UCSD-AML1 (cell line): Measurements from ENCODE around the gene GTSE1.

ENCODE experiments used
- DNase-seq: peaks from one replicate; lab custom pipeline; 2025; ENCODE audit not compliant: unreplicated experiment; lab: John Stamatoyannopoulos, UW

Gene GTSE1

DNA sequence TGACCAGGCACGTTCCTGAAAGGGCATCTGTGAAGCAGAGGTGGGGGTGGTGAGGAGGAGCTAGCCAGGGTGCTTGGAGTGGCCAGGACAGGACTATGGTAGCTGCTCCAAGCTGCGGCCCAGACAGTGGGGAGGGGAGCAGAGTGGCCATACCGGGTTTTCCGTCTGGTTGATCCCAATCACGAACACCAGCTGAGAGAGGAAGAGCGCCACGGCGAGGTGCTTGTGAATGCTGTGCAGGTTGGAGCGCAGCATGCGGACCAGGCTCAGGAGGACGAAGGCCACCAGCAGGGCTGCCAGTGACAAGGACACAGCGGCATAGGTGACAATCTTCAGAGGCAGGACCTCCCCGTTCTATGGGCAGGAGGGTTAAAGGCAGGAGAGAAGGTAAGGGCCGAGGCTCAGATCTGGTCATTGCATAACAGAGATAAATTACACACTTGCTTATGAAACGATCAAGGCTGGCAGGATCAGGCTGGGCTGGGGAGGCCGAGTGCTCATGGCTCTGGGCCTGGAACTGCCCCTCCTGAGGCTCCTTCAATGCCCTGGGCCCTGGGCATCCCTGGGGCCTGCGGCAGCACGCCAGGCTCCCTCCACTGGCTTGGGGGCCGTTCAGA is 80.3 kb downstream of the GTSE1 start:
- no peak for DNase-seq

DNA sequence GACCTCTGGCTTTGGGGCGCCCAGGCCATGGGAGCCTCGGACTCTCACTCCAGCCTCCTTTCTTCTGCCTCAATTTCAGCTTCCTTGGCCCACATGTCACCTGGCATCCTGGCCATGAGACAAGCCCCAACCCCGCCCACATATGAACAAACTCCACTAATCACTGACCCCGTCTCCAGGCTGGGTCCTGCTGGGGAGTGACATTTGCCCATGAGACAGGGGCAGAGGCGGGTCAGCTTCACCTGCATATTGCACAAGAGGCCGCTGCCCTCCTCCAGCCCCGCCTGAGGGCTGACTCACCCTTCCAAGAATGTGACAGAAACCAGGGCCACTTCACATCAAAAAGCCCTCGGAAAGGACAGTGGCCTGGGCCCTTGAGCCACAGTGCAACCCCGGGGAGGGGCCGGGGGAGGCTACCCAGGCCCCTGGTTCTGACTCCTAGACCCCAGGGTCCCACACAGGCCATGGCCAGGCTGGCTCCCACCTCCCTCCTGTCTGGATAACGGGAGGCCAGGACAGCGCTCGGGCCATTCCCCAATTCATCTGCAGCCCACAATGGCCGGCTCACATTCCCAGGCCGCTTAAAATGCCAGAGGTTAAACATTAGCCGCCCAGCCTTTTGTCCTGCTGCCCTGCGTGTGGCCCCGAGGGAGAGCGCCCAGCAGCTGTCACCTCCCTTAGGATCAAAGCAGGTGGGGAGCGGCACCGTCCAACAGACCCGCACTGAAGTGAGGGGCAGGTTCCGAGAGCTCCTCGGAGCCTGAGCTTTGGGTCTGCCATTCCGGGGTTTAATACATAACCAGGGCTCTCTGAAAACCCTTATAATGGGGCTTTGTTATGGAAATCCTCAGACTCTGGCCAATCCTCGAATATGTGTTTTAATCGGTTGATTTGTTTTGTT is 81.1 kb downstream of the GTSE1 start:
- DNase-seq = no peak

DNA sequence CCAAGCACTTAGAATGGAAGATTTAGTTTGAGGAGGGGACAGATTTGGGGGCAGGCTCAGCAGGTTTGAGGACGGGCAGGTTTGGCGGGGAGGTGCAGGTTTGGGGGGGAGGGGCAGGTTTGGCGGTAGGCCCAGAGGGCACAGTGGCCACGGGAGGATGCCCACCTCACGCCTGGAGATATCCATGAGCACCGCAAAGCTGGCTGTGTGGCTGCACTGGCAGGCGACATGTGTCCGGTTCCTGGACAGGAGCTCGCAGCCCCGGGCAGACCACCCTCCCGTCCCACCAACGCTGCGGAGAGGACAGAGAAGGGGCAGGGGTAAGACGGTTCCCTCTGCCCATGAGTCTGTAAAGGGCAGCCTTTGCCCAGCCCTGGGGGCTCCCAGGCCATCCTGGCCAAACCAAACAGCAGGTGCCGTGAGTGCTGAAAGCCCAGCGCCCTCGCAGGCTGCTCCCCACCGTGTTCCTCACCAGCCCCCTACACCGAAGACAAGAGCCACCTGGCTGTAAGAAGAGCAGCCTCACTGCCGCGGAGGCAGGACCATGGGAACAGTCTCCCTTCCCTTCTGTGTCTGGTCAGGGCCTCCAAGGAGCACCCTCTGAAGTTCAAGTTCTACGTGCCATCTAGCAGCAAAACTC is 81.9 kb downstream of the GTSE1 start:
- DNase-seq = no peak

DNA sequence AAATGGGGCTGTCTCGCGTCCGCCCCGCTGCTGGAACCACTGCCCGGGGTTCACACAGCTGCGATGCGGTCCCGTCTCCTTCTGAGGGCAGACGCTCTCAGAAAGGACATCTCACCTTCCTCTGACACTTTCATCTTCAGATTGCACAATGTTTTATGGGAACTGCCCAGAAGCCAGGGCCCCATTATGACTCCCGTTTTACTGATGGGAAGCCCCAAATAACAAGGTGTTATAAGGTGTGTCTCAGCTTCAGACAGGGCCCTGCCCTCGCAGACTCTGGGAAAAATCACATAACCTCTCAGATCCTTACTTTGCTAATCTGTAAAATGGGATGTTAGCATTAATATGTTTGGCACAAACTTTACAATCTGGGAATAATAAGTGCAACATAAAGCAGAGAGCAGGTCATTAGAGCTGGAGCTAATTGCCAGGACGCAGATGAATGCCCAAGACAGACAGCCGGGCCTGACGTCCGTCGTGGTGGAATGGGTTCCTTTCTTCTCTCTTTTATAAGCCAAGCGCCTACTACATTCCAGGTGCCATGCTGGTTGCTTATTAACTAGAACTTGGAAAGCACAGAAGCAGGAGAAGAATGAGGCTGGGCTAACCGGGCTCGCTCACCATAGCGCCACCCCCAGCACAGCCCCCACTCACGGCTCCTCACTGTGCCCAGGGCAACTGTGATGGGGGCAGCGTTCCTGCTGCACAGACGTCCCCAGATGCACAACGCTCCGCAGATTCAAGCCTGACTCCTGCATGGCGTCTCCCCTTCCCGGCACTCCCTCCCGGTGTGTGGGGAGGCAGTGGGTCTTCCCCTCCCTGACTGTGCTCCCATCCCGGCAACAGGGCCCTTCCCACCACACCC is 82.6 kb downstream of the GTSE1 start:
- no peak for DNase-seq

GRCh38 chr22:46380069-46380468 is 83.4 kb downstream of the GTSE1 start:
- DNase-seq = no peak
